ENCODE results near the gene TMEM50B. TPM values are rescaled to one million over a fixed set of nuclear protein-coding genes. Genes with fewer than 3 reads are reported as not detected.

Gene TMEM50B
- total and polyA plus RNA-seq, 2 of the 8 experiments (the other 6 are each of a cell fraction or from before 2014, with no cell fraction given) = 16.8 to 20.5 TPM

GRCh38 chr21:33492571-33492970 lies 12.8 kb upstream of the TMEM50B start:
- Histone ChIP-seq H2BK5ac (ENCODE audit: low read depth, low read length) (no peak overlapping the region), H3K79me2 (ENCODE audit: control insufficient read depth in 1 of 2, insufficient read depth in 2 of 2, low read length in 2 of 2) (no peaks in the 10 kb centered on the region), H3K4me3 (ENCODE audit: extremely low read depth in 1 of 4, insufficient read depth in 2 of 4, low read depth in 3 of 4, low read length in 4 of 4) (no peak overlapping the region), H3K9ac (replicated peaks in 1 of 4; ENCODE audit: extremely low read depth in 1 of 4, low read depth in 3 of 4, low read length in 3 of 4) (no peak overlapping the region), H2AK5ac (ENCODE audit: low read depth, low read length) (no peak overlapping the region), H4K91ac (replicated peaks; ENCODE audit: insufficient read length, low read length) (no peak overlapping the region), H3K56ac (replicated peaks; ENCODE audit: insufficient read length, low read depth, low read length) (no peak overlapping the region), H3K4me2 (ENCODE audit: insufficient read depth in 1 of 2, low read depth in 2 of 2, low read length in 2 of 2) (no peak overlapping the region; a peak in 1 of 4 replicates), H3K27ac (ENCODE audit: low read depth, low read length) (no peak overlapping the region), H3K79me1 (ENCODE audit: low read depth, low read length) (no peaks in the 10 kb centered on the region), H3K4ac (replicated peaks; ENCODE audit: insufficient read length, low read depth, low read length) (no peak overlapping the region), H2AFZ (ENCODE audit: low read length) (no peak overlapping the region), H3K18ac (ENCODE audit: extremely low read depth, low read length) (no peak overlapping the region), H3K36me3 (ENCODE audit: control insufficient read depth in 2 of 4, insufficient read depth in 4 of 4, low read length in 3 of 4) (peaks cover 0 to 8% (median 0%) of the 10 kb centered on the region in 4 experiments; a peak in 2 of 8 replicates), H3K4me1 (replicated peaks in 1 of 4; ENCODE audit: control insufficient read depth in 3 of 4, insufficient read depth in 4 of 4, low read length in 3 of 4) (peaks cover 0 to 8% (median 0%) of the 10 kb centered on the region in 4 experiments; a peak in 1 of 7 replicates), H3K23ac (ENCODE audit: insufficient read length) (no peak overlapping the region), H2BK120ac (replicated peaks; ENCODE audit: low read depth, low read length) (no peak overlapping the region), H3K14ac (ENCODE audit: insufficient read length) (no peak overlapping the region), H4K5ac (ENCODE audit: insufficient read length, low read depth, low read length) (no peak overlapping the region), H2BK15ac (ENCODE audit: low read length) (no peak overlapping the region), H3K27me3 (replicated peaks in 1 of 4; ENCODE audit: control insufficient read depth in 3 of 4, extremely low read depth in 1 of 4, insufficient read depth in 3 of 4, low read length in 3 of 4) (no peaks in the 10 kb centered on the region), H4K8ac (ENCODE audit: extremely low read depth, insufficient read depth, low read length) (no peak overlapping the region), H3K9me3 (ENCODE audit: insufficient read depth in 2 of 2, low read depth in 1 of 2, low read length in 1 of 2) (no peaks in the 10 kb centered on the region), H2BK12ac (ENCODE audit: low read depth, low read length) (no peak overlapping the region), H3K23me2 (ENCODE audit: low read depth, low read length) (peaks cover 7% of the 10 kb centered on the region), H4K20me1 (replicated peaks in 1 of 2; ENCODE audit: control insufficient read depth in 1 of 2, insufficient read depth in 2 of 2, low read length in 2 of 2) (no peaks in the 10 kb centered on the region), H2BK20ac (ENCODE audit: low read length) (no peak overlapping the region)
- FAIRE-seq = no peak
- ChIA-PET CTCF (ENCODE audit: partially characterized antibody) (interaction anchor here (0.7 kb wide), 1 partner anchor 561 kb away, joined by 3 read pairs; no protein-coding TSS in a partner anchor), POLR2A (ENCODE audit: partially characterized antibody) (interaction anchor here (0.6 to 2.6 kb wide), 3 partner anchors 9 to 230 kb away, joined by 3 to 16 read pairs (median 5); partner anchors contain the start of gene TMEM50B)
- DNase-seq (ENCODE audit: low read depth in 1 of 2, low spot score in 2 of 2) = no peak
- WGBS, 2 experiments (ENCODE audit: extremely low coverage in 1 of 2, insufficient coverage in 1 of 2, insufficient read length in 1 of 2, insufficient replicate concordance in 2 of 2, low coverage in 1 of 2, low lambda C conversion rate in 2 of 2, missing lambda C conversion rate in 1 of 2) = 95% methylated on average over 2 of the region's 2 CpGs; no CpG with 5 or more reads in 1 of the 2 experiments
- TF ChIP-seq FOSL1 (IDR thresholded peaks at IDR 0.05; ENCODE audit: insufficient read depth, low read depth, low read length) = no peak
- no peak for TF ChIP-seq ASH2L (IDR thresholded peaks at IDR 0.05; ENCODE audit: low read length)
- TF ChIP-seq TEAD4 (IDR thresholded peaks at IDR 0.05; ENCODE audit: low read depth, low read length) = no peak
- TF ChIP-seq RBBP5 (IDR thresholded peaks at IDR 0.05; ENCODE audit: borderline replicate concordance, low read depth, low read length) = no peak
- no peak for TF ChIP-seq JUND (IDR thresholded peaks at IDR 0.05; ENCODE audit: low read length)
- TF ChIP-seq CBX5 (IDR thresholded peaks at IDR 0.05; ENCODE audit: low read depth, low read length) = no peak
- TF ChIP-seq JUN (IDR thresholded peaks at IDR 0.05; ENCODE audit: low read depth, low read length) = no peak
- no peak for TF ChIP-seq KDM5A (IDR thresholded peaks at IDR 0.05; ENCODE audit: low read length)
- no peak for TF ChIP-seq TAF1 (IDR thresholded peaks at IDR 0.05; ENCODE audit: low read depth, low read length)
- TF ChIP-seq CHD2 (IDR thresholded peaks at IDR 0.05; ENCODE audit: low read length) = no peak
- no peak for TF ChIP-seq POLR2AphosphoS5 (IDR thresholded peaks at IDR 0.05; ENCODE audit: low read depth, low read length)
